ENCODE measurements around the gene EDC3.

EDC3 gene

GRCh38 chr15:74696808-74697207, 984 bp upstream of the EDC3 start:
- DNase-seq (ENCODE audit: low spot score), result no peak
- no peak for TF ChIP-seq CTCF (IDR thresholded peaks at IDR 0.05; ENCODE audit: extremely low read depth, missing control alignments)

GRCh38 chr15:74696398-74696729, 540 bp upstream of the EDC3 start:
- no peak for DNase-seq (ENCODE audit: low spot score)

GRCh38 chr15:74692327-74692726, 3.5 kb downstream of the EDC3 start:
- DNase-seq (ENCODE audit: low spot score), result no peak
- TF ChIP-seq CTCF (IDR thresholded peaks at IDR 0.05; ENCODE audit: extremely low read depth, missing control alignments), result no peak

More at GRCh38 chr15:74696398-74696729, 540 bp upstream of the EDC3 start:
- no peak for TF ChIP-seq CTCF (IDR thresholded peaks at IDR 0.05; ENCODE audit: extremely low read depth, missing control alignments)

GRCh38 chr15:74683758-74684157, 12.1 kb downstream of the EDC3 start:
- no peak for TF ChIP-seq CTCF (IDR thresholded peaks at IDR 0.05; ENCODE audit: extremely low read depth, missing control alignments)
- no peak for DNase-seq (ENCODE audit: low spot score)

- no peak for DNase-seq (ENCODE audit: low spot score)
Measured at GRCh38 chr15:74682954-74683353, 12.9 kb downstream of the EDC3 start.

GRCh38 chr15:74680456-74680855, 15.4 kb downstream of the EDC3 start:
- no peak for DNase-seq (ENCODE audit: low spot score)

More at GRCh38 chr15:74682954-74683353, 12.9 kb downstream of the EDC3 start:
- no peak for TF ChIP-seq CTCF (IDR thresholded peaks at IDR 0.05; ENCODE audit: extremely low read depth, missing control alignments)

GRCh38 chr15:74676801-74677200, 19.0 kb downstream of the EDC3 start:
- no peak for TF ChIP-seq CTCF (IDR thresholded peaks at IDR 0.05; ENCODE audit: extremely low read depth, missing control alignments)
- no peak for DNase-seq (ENCODE audit: low spot score)

More at GRCh38 chr15:74680456-74680855, 15.4 kb downstream of the EDC3 start:
- TF ChIP-seq CTCF (IDR thresholded peaks at IDR 0.05; ENCODE audit: extremely low read depth, missing control alignments), result no peak
